Heart right ventricle (tissue), 16 donors: ENCODE results near the gene SNRPA. TPM values are rescaled to one million over a fixed set of nuclear protein-coding genes. Genes with fewer than 3 reads are reported as not detected.
A peak's percentile ranks its signal among the peaks of the same experiment; 100 is the strongest.

Source experiments
- ATAC-seq, 8 donors: fragments of 200-7000 bp; cut with Tn5 transposase; one replicate each; pipeline ENCODE4 v1.9.1; 2020; ENCODE audit warnings: mild to moderate bottlenecking in 8 of 8, moderate library complexity in 8 of 8, moderate number of reproducible peaks in 1 of 8
- DNase-seq, 2 donors: peaks; one replicate each; pipeline ENCODE4 v3.0.0-alpha.2; 2020
- H3K27ac ChIP-seq, 10 donors: fragments of 200-600 bp; sonication (generic) in 2 of 10; one replicate each; pipeline versions ENCODE4 v1.5.0 to v1.8.0; 2020 to 2022; ENCODE audit warnings: mild to moderate bottlenecking in 3 of 10
- H3K27me3 ChIP-seq, 7 donors: fragments of 200-600 bp; one replicate each; pipeline ENCODE4 v1.8.0; 2021 to 2022; ENCODE audit warnings: mild to moderate bottlenecking in 2 of 7
- H3K36me3 ChIP-seq, 9 donors: fragments of 200-600 bp; sonication (generic) in 1 of 9; one replicate each; pipeline versions ENCODE4 v1.5.0 to v1.8.0; 2020 to 2022; ENCODE audit warnings: mild to moderate bottlenecking in 2 of 9
- H3K4me1 ChIP-seq, 9 donors: fragments of 200-600 bp; sonication (generic) in 1 of 9; one replicate each; pipeline versions ENCODE4 v1.5.0 to v1.8.0; 2020 to 2022; ENCODE audit warnings: mild to moderate bottlenecking in 4 of 9
- H3K4me3 ChIP-seq, 10 donors: fragments of 200-600 bp; sonication (generic) in 2 of 10; one replicate each; pipeline versions ENCODE4 v1.5.0 to v1.8.0; 2020 to 2022; ENCODE audit warnings: mild to moderate bottlenecking in 7 of 10, moderate library complexity in 2 of 10
- H3K9me3 ChIP-seq, 11 donors: fragments of 200-600 bp in 10 of 11; sonication (generic) in 2 of 11; one replicate each; pipeline versions ENCODE4 v1.5.0 to v1.8.0; 2013 to 2022; ENCODE audit warnings: mild to moderate bottlenecking in 2 of 11, control low read depth in 1 of 11, moderate library complexity in 1 of 11
- CTCF ChIP-seq, 9 donors: fragments of 200-600 bp; sonication (generic) in 2 of 9; IDR thresholded peaks; one replicate each; pipeline versions ENCODE4 v1.5.0 to v1.8.0; 2021 to 2022; ENCODE audit warnings: antibody characterized with exemption in 9 of 9, mild to moderate bottlenecking in 5 of 9, moderate library complexity in 1 of 9
- WGBS, 2 donors: extraction: QIAGEN DNeasy Blood & Tissue Kit; methylation state at CpG; one replicate each; pipeline ENCODE4 v1.1.7; 2013; ENCODE audit warnings: inconsistent platforms in 1 of 2; 5-methylcytosine and 5-hydroxymethylcytosine counted together
- intact Hi-C, 10 donors: fragments of 100-400 bp; cut with DNase I; formaldehyde crosslinking; loops; one replicate each; pipeline versions ENCODE4 v1.11.1 to v1.14.2; 2022
- polyA plus RNA-seq, 2 donors: library from polyadenylated mRNA; stranded (reverse); fragments of 200-250 nt; gene quantifications; one replicate each; pipeline ENCODE4 v1.2.3, GENCODE V29; 2013
- total RNA-seq, 10 donors: library from RNA; stranded (reverse); fragmentation: NEBNext Ultra II Directional in 3 of 10; extraction: Animal tissue kit (Norgen Biotek cat#: 25700) in 3 of 10; gene quantifications; one replicate each; pipeline versions ENCODE4 v1.2.1 to v1.2.4, GENCODE V29; 2021 to 2023
- donor health status: Arrhythmogenic right ventricular cardiomyopathy.
- donor health status: ischemic (EF 13 %, LVEDD 7.1; RV severe dilation, severe dysfunction).
- donor health status: healthy with polysubstance abuse.
- donor health status: DM: no; HTN: yes; CAD: no.
- donor health status: DM: no; HTN: no; CAD: no.
- donor health status: ischemic (EF 25% LVEDD 6.9; RV normal size, moderate dysfunction).
- donor health status: ischemic (EF 25% LVEDD 5.7; RV mildly dilated, moderate dysfunction).
- donor health status: healthy.
- donor health status: DM: yes; HTN: yes; CAD: no.
- donor health status: Ischemic cardiomyopathy.
- donor health status: ischemic (EF 35%, LVEDD 5.7; RV mildly dilated, moderate dysfunction).
- donor health status: nonischemic (EF 11% LVEDD 7.7; RV severe dilation, severe dysfunction).
- donor health status: DM: yes; HTN: yes; CAD: no.
- donor health status: PGD.
- donor health status: ischemic (EF 29% LVEDD 5.4; RV normal size, mild dysfunction).
- donor health status: nonischemic (EF 23%, LVEDD 6.1; RV moderate dilation, normal function).

SNRPA gene
- total and polyA plus RNA-seq, 12 donors, result 24.0 to 40.6 (median 35.0) TPM

DNA sequence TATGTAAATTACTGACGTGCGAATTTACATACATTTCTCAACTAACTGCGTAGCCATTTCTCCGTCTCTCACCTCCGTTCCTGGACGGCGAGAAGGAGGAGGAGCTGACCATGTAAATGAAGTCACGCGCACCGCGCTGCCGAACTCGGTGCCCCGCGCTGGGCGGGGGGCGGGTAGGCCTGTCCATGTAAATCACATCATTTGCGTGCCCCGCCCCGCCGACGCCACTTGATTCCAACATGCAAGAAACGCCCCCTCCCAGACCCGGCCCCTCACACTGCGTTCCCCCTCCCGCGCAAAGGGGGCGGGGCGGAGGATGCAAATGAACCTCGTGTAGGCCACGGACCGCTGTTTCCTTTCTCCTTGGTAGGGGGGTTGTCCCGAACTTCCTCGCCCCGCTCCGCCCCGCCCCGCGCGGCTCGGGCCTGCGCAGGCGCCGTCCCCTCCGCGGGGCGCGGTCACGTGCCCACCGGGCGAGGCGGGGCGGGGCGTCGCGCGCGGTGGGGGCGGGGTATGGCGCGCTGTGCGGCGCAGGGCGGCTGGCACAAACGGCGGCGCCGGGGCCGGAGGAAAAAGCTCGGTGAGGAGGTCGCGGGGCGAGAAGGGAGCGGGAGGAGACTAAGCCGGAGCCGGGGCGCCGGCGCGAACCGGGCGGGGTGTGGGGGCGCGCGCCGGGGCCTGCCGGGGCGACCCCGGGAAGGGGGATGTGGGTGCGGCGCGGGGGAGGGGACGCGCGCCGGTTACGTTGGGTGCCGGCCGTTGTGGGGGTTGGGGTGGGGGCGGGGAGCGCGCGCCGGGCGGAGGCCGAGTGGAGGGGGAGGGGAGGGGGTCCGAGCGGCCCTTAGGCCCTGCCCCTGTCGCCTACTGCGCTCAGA is 47.9 kb downstream of the SNRPA start, which contains the start of gene EGLN2:
Gene EGLN2 (plus strand): TSS at position 509 of the 875 bp plus-strand sequence. CDS start 1,382 bp downstream, outside the sequence.
- Histone ChIP-seq H3K4me3 (peak within 1 kb of the TSS; percentile 76 to 97 (median 93)), H3K36me3 (peaks cover 0 to 41% (median 9%) of the 10 kb centered on the region in 9 donors), H3K4me1 (peaks cover 27 to 52% (median 47%) of the 10 kb centered on the region in 9 donors), H3K27ac (peak within 1 kb of the TSS; percentile 94 to 99 (median 97)), H3K9me3 (no peaks in the 10 kb centered on the region), H3K27me3 (no peaks in the 10 kb centered on the region)
- DNase-seq (peak; percentile 100), ATAC-seq (peak; percentile 83 to 92 (median 90))
- peak in 2 of 9 donors; percentile 3 to 5 for TF ChIP-seq CTCF (IDR thresholded peaks at IDR 0.05)
- 0% methylated on average over 55 to 110 of the region's 110 CpGs for WGBS, 2 donors
- intact Hi-C loops, result loop anchor here in 5 of 10 donors (1.0 to 10.0 kb wide), 8 partner anchors 20 to 84 kb away; partner anchors contain the start of genes ACTMAP (in 4 of the 5), RAB4B (in 4 of the 5), COQ8B (in 3 of the 5) and ITPKC (in 3 of the 5)

DNA sequence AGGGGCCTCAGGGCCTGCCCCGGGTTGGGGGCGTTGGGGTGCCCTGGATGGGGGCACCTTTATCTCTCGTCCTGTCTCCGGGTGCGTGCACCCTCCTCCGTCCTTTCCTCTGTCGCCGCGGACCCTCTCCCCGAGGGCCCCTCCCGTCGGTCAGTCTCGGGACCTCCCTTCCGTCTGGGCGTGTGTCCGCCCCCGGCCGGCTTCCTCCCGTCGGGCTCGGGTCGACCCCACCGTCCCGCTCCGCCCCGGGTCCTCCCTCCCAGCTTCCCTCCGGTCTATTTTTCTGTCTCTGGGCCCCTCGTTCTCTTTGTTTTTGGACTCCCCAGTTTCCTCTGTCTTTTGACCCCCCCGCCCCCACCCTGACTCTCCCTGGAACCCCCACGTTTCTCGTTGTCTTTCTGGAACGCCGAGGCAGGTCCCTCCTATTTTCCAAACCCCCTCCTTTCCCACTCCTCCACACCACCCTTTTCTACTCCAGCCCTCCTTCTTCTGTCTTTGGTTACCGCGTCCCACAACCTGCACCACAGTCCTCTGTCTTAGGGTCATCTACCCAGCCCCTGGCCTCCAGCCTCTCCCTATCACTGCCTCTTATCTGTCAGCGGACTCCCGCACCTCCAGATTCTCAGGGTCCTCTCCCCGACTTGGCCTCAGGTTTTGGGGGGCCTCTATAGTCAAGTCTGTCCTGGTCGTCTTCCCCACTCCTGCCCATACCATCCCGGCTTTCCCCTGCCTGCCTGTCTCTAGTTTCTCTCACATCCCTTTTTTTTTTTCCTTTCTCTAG is 48.7 kb downstream of the SNRPA start:
- intact Hi-C loops, result loop anchor here in 5 of 10 donors (2.0 to 10.0 kb wide), 9 partner anchors 19 to 385 kb away; partner anchors contain the start of genes ACTMAP (in 4 of the 5), SNRPA (in 4 of the 5), COQ8B (in 3 of the 5) and ITPKC (in 3 of the 5)
- H3K27me3 ChIP-seq, result no peaks in the 10 kb centered on the region
- ATAC-seq (peak; percentile 9 to 40 (median 26)), DNase-seq (peak; percentile 75 to 80)
- H3K9me3 ChIP-seq, result no peaks in the 10 kb centered on the region
- H3K36me3 ChIP-seq, result peaks cover 0 to 45% (median 9%) of the 10 kb centered on the region in 9 donors
- H3K4me3 ChIP-seq, result peak overlapping the region; percentile 76 to 97 (median 93)
- no peak for TF ChIP-seq CTCF (IDR thresholded peaks at IDR 0.05)
- WGBS, 2 donors, result 1 to 2% methylated on average over 40 of the region's 40 CpGs
- peak overlapping the region; percentile 94 to 99 (median 97) for H3K27ac ChIP-seq
- peaks cover 36 to 61% (median 55%) of the 10 kb centered on the region in 9 donors for H3K4me1 ChIP-seq

- WGBS, 2 donors, result 51 to 66% methylated on average over 27 of the region's 27 CpGs
- intact Hi-C loops, result loop anchor here in 3 of 10 donors (2.0 to 10.0 kb wide), 4 partner anchors 18 to 386 kb away; partner anchors contain the start of genes ACTMAP (in 1 of the 3), PRX (in 1 of the 3) and SNRPA (in 1 of the 3)
- TF ChIP-seq CTCF (IDR thresholded peaks at IDR 0.05), result no peak
- Histone ChIP-seq H3K27ac (peak overlapping the region; percentile 94 to 99 (median 97)), H3K9me3 (no peaks in the 10 kb centered on the region), H3K27me3 (no peaks in the 10 kb centered on the region), H3K4me3 (peak overlapping the region; percentile 76 to 97 (median 93)), H3K36me3 (peaks cover 0 to 51% (median 9%) of the 10 kb centered on the region in 9 donors), H3K4me1 (peaks cover 43 to 68% (median 63%) of the 10 kb centered on the region in 9 donors)
- ATAC-seq (no peak), DNase-seq (no peak)
Measured at GRCh38 chr19:40800339-40800996, 49.5 kb downstream of the SNRPA start.
